B cell (primary cell): Measurements from ENCODE around the gene ZRANB3.

Experiments used
- CTCF ChIP-seq: fragments of 200-600 bp; IDR thresholded peaks from one replicate; pipeline ENCODE4 v1.8.0; 2022; ENCODE audit warnings: antibody characterized with exemption, mild to moderate bottlenecking
- EZH2 ChIP-seq: IDR thresholded peaks from 2 replicates; pipeline ENCODE4 v1.6.1; 2012; ENCODE audit warnings: borderline replicate concordance, low read depth, mild to moderate bottlenecking, moderate library complexity, low read length; ENCODE audit not compliant: insufficient read depth, poor library complexity, severe bottlenecking

- TF ChIP-seq CTCF (no peak), EZH2 (no peak)
These were observed 362.7 kb downstream of the ZRANB3 start for GRCh38 chr2:135168204-135168856.
